Mesenchymal stem cell (in vitro differentiated cells and primary cell): ENCODE measurements around the gene GOT1.

Experiments
- DNase-seq: peaks from one replicate; pipeline ENCODE4 v3.0.0-alpha.2; 2013
- H2AFZ ChIP-seq: one replicate; pipeline ENCODE4 v1.6.1; 2013; ENCODE audit warnings: low read depth, mild to moderate bottlenecking, control low read depth, inconsistent platforms, low read length, moderate library complexity
- H2AK5ac ChIP-seq: 2 replicates; pipeline ENCODE4 v1.6.1; 2013; ENCODE audit warnings: low read length, moderate library complexity, mild to moderate bottlenecking, inconsistent platforms; ENCODE audit not compliant: severe bottlenecking
- H2BK120ac ChIP-seq: one replicate; pipeline ENCODE4 v1.6.1; 2013; ENCODE audit warnings: low read depth, mild to moderate bottlenecking, inconsistent platforms, low read length, moderate library complexity
- H2BK12ac ChIP-seq, 2 experiments: one replicate each; pipeline ENCODE4 v1.6.1; 2013; ENCODE audit warnings: inconsistent platforms in 2 of 2, low read length in 2 of 2, mild to moderate bottlenecking in 2 of 2, moderate library complexity in 2 of 2, control low read depth in 1 of 2
- H2BK15ac ChIP-seq: one replicate; pipeline ENCODE4 v1.6.1; 2013; ENCODE audit warnings: mild to moderate bottlenecking, low read depth, inconsistent platforms; ENCODE audit not compliant: poor library complexity, severe bottlenecking
- H2BK5ac ChIP-seq: 2 replicates; pipeline ENCODE4 v1.6.1; 2013; ENCODE audit warnings: low read depth, mild to moderate bottlenecking, low read length, control low read depth, inconsistent platforms; ENCODE audit not compliant: poor library complexity, severe bottlenecking
- H3K14ac ChIP-seq, 2 experiments: one replicate each; pipeline ENCODE4 v1.6.1; 2013; ENCODE audit warnings: inconsistent platforms in 2 of 2, low read length in 2 of 2, control low read depth in 1 of 2, mild to moderate bottlenecking in 1 of 2, moderate library complexity in 1 of 2
- H3K18ac ChIP-seq, 2 experiments: one replicate each; pipeline ENCODE4 v1.6.1; 2013; ENCODE audit warnings: inconsistent platforms in 2 of 2, low read length in 2 of 2, control low read depth in 1 of 2, low read depth in 1 of 2, mild to moderate bottlenecking in 1 of 2
- H3K23ac ChIP-seq, 2 experiments: one replicate each; pipeline ENCODE4 v1.6.1; 2013; ENCODE audit warnings: inconsistent platforms in 2 of 2, low read length in 2 of 2, mild to moderate bottlenecking in 2 of 2, moderate library complexity in 2 of 2, control low read depth in 1 of 2
- H3K27ac ChIP-seq: 2 replicates; pipeline ENCODE4 v1.5.1; 2013; ENCODE audit warnings: mild to moderate bottlenecking, moderate library complexity, low read length, control low read depth, inconsistent platforms; ENCODE audit not compliant: poor library complexity, severe bottlenecking
- H3K27me3 ChIP-seq, 2 experiments: 2 replicates each; pipeline versions ENCODE4 v1.6.1 to v1.7.0; 2013; ENCODE audit warnings: low read length in 2 of 2, mild to moderate bottlenecking in 2 of 2, moderate library complexity in 2 of 2, control low read depth in 1 of 2, inconsistent platforms in 1 of 2; ENCODE audit not compliant: control insufficient read depth in 1 of 2, insufficient read depth in 1 of 2
- H3K36me3 ChIP-seq, 2 experiments: 2 replicates each; pipeline versions ENCODE4 v1.6.1 to v1.7.0; 2013; ENCODE audit warnings: low read length in 2 of 2, control low read depth in 1 of 2, inconsistent platforms in 1 of 2, low read depth in 1 of 2, mild to moderate bottlenecking in 1 of 2; ENCODE audit not compliant: insufficient read depth in 2 of 2, control insufficient read depth in 1 of 2
- H3K4ac ChIP-seq, 2 experiments: one replicate each; pipeline ENCODE4 v1.6.1; 2013; ENCODE audit warnings: inconsistent platforms in 2 of 2, low read length in 2 of 2, mild to moderate bottlenecking in 2 of 2, moderate library complexity in 2 of 2, control low read depth in 1 of 2, low read depth in 1 of 2
- H3K4me1 ChIP-seq: 2 replicates; pipeline ENCODE4 v1.6.1; 2013; ENCODE audit warnings: low read depth, low read length, control low read depth; ENCODE audit not compliant: control insufficient read depth, insufficient read depth
- H3K4me2 ChIP-seq: 2 replicates; pipeline ENCODE4 v1.6.1; 2013; ENCODE audit warnings: low read length, mild to moderate bottlenecking, inconsistent platforms; ENCODE audit not compliant: poor library complexity, severe bottlenecking
- H3K4me3 ChIP-seq, 2 experiments: 2 replicates each; pipeline versions ENCODE4 v1.5.1 to v1.7.0; 2013; ENCODE audit warnings: low read length in 2 of 2, mild to moderate bottlenecking in 2 of 2, control low read depth in 1 of 2, low read depth in 1 of 2; ENCODE audit not compliant: insufficient read depth in 1 of 2
- H3K79me1 ChIP-seq: replicated peaks from 2 replicates; pipeline ENCODE4 v1.6.1; 2013; ENCODE audit warnings: mild to moderate bottlenecking, control low read depth, low read length, inconsistent platforms; ENCODE audit not compliant: poor library complexity, severe bottlenecking
- H3K9ac ChIP-seq: 2 replicates; pipeline ENCODE4 v1.7.0; 2013; ENCODE audit warnings: mild to moderate bottlenecking, low read length, moderate library complexity
- H3K9me3 ChIP-seq: 2 replicates; pipeline ENCODE4 v1.7.0; 2013; ENCODE audit warnings: mild to moderate bottlenecking, low read length; ENCODE audit not compliant: control insufficient read depth
- H4K8ac ChIP-seq: one replicate; pipeline ENCODE4 v1.6.1; 2013; ENCODE audit warnings: inconsistent platforms, mild to moderate bottlenecking, low read length, moderate library complexity
- H4K91ac ChIP-seq: one replicate; pipeline ENCODE4 v1.6.1; 2013; ENCODE audit warnings: mild to moderate bottlenecking, low read length, inconsistent platforms
- WGBS: methylation state at CpG from one replicate; pipeline ENCODE4 v1.1.7; 2013; ENCODE audit warnings: mixed read lengths; 5-methylcytosine and 5-hydroxymethylcytosine counted together

Gene GOT1

DNA sequence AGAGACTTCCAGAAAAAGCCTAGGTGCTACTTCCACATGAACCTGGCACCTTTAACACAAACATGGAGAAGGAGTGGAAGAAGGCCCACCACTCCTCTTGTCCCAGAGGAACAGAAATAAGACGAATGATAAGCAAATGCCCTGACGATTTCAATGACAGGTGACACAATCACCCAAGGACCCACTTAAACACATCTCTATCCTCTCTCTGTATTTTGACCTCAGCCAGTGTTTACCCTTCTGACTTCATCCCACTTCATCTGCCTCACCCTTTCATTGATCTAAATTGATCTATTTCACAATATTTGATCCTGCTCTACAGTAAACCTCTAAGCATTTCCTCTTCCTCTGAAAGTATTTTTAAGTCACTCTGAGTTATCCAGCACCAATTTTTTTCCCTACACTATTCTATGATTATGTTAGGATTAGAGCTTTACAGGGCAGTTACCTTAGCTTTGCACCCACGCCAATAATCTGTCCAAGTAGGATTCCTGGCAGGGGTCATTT is 9.1 kb downstream of the GOT1 start:
- peaks cover 8 to 38% of the 10 kb centered on the region in 2 experiments for H3K36me3 ChIP-seq
- H3K4me1 ChIP-seq, result no peaks in the 10 kb centered on the region
- no peak overlapping the region for H2BK120ac ChIP-seq
- no peaks in the 10 kb centered on the region for H3K27me3 ChIP-seq
- H2AK5ac ChIP-seq, result no peak overlapping the region
- no peak overlapping the region for H3K18ac ChIP-seq
- H3K4me3 ChIP-seq, result no peak overlapping the region
- no peak for DNase-seq
- no peak overlapping the region for H4K8ac ChIP-seq
- no peak overlapping the region for H3K4ac ChIP-seq
- H2BK15ac ChIP-seq, result no peak overlapping the region
- no peaks in the 10 kb centered on the region for H3K9me3 ChIP-seq
- H3K27ac ChIP-seq, result no peak overlapping the region
- no peak overlapping the region for H3K9ac ChIP-seq
- peaks cover 35% of the 10 kb centered on the region for H3K79me1 ChIP-seq
- H2AFZ ChIP-seq, result no peak overlapping the region
- H2BK12ac ChIP-seq, result no peak overlapping the region
- WGBS, result 96% methylated on average over 3 of the region's 3 CpGs
- H3K4me2 ChIP-seq, result no peak overlapping the region
- no peak overlapping the region for H2BK5ac ChIP-seq
- no peak overlapping the region for H4K91ac ChIP-seq
- no peak overlapping the region for H3K23ac ChIP-seq
- H3K14ac ChIP-seq, result no peak overlapping the region

DNA sequence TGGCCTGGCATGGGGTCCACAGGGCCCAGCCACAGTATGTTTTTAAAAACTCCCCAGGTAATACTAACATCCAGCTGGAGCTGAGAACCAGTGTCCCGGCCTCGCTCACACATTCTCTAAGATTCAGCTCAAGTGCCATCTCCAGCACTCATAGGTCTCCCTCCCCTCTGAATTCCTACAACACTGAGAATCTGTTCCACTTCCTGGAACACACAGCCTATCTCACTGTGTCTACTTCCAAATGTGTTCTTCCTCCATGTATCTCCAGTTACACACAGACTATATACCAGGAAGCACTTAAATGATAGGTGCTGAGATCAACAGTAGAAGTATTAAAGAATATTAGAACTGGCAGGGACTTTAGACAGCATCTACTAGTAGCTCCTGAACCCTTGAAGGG is 10.7 kb downstream of the GOT1 start:
- H3K27ac ChIP-seq, result no peak overlapping the region
- H2BK12ac ChIP-seq, result no peak overlapping the region
- WGBS, result 97% methylated on average over 2 of the region's 2 CpGs
- peaks cover 25% of the 10 kb centered on the region for H3K79me1 ChIP-seq
- H2BK5ac ChIP-seq, result no peak overlapping the region
- no peak overlapping the region for H4K91ac ChIP-seq
- no peak overlapping the region for H3K4me3 ChIP-seq
- H3K9me3 ChIP-seq, result no peaks in the 10 kb centered on the region
- H3K14ac ChIP-seq, result no peak overlapping the region
- no peak overlapping the region for H2AFZ ChIP-seq
- H3K18ac ChIP-seq, result no peak overlapping the region
- H3K4ac ChIP-seq, result no peak overlapping the region
- H3K27me3 ChIP-seq, result no peaks in the 10 kb centered on the region
- no peaks in the 10 kb centered on the region for H3K4me1 ChIP-seq
- H3K4me2 ChIP-seq, result no peak overlapping the region
- no peak overlapping the region for H3K9ac ChIP-seq
- no peak overlapping the region for H2AK5ac ChIP-seq
- no peak for DNase-seq
- no peak overlapping the region for H4K8ac ChIP-seq
- no peak overlapping the region for H2BK120ac ChIP-seq
- H3K36me3 ChIP-seq, result peaks cover 8 to 27% of the 10 kb centered on the region in 2 experiments
- H2BK15ac ChIP-seq, result no peak overlapping the region
- H3K23ac ChIP-seq, result no peak overlapping the region

DNA sequence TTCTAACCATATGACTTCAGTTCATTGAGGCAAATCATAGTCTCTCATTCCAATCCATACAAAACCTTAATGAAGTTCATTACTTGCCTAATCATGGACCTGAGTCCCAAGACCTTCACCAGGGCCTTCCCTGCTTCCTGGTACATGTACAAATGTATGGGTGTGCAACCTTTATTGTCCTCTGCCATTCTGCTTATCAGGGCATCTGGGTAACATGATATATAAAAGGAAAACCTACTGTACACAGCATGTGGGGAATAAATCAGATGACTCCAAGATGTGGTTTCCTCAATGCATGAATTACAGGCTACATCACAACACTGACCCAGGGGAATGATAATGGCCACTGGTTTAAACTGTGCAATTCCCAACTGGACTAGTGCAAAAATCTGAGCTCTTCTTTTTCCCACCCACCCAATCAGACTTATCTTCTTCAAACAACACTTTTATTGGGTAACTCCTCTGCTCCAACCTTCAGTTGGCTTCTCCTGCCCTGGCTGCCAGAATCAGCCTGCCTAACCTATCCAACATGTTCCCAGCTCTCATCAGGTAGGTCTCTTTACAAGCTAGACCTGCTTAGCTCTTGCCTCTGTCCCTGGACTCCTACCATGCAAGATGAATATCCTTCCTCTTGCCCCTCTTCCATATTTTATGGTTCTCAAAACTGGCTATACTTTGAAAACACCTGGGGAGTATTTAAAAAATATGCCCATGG is 11.4 kb downstream of the GOT1 start:
- Histone ChIP-seq H2AFZ (no peak overlapping the region), H3K4ac (no peak overlapping the region), H3K27me3 (no peaks in the 10 kb centered on the region)

DNA sequence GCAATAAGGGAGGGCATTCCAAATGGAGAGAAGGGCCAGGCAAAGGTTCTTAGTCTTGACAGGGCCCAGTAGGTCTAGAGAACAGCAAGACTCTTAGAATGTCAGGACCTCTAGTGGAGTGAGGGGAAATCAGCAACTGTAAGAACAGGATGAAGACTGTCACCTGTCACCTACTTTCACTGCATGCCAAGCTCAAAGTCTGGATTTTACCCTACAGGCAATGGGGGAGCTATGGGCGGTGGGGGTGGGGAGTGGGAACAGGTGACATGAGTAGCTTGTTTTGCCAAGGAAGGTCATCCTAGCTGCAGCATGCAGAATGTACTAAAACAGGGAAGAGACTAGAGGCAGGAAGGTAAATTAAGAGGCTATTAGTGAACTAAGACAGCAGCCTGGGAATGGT is 18.3 kb downstream of the GOT1 start:
- H3K4me2 ChIP-seq, result no peak overlapping the region
- no peak overlapping the region for H3K4me3 ChIP-seq
- H3K14ac ChIP-seq, result no peak overlapping the region
- H2BK120ac ChIP-seq, result no peak overlapping the region
- no peak overlapping the region for H2BK12ac ChIP-seq
- H3K23ac ChIP-seq, result no peak overlapping the region
- H3K27ac ChIP-seq, result no peak overlapping the region
- H3K36me3 ChIP-seq, result peaks cover 0 to 3% of the 10 kb centered on the region in 2 experiments
- no peaks in the 10 kb centered on the region for H3K4me1 ChIP-seq
- no peak overlapping the region for H2BK5ac ChIP-seq
- H3K27me3 ChIP-seq, result no peaks in the 10 kb centered on the region
- H3K79me1 ChIP-seq, result peaks cover 17% of the 10 kb centered on the region
- H4K91ac ChIP-seq, result no peak overlapping the region
- DNase-seq, result no peak
- H3K18ac ChIP-seq, result no peak overlapping the region
- H4K8ac ChIP-seq, result no peak overlapping the region
- H2AFZ ChIP-seq, result no peak overlapping the region
- H3K4ac ChIP-seq, result no peak overlapping the region
- H2BK15ac ChIP-seq, result no peak overlapping the region
- H2AK5ac ChIP-seq, result no peak overlapping the region
- no peaks in the 10 kb centered on the region for H3K9me3 ChIP-seq
- H3K9ac ChIP-seq, result no peak overlapping the region
- 87% methylated on average over 1 of the region's 1 CpG for WGBS

More for the DNA sequence above, 11.4 kb downstream of the GOT1 start:
- Histone ChIP-seq H3K14ac (no peak overlapping the region), H2BK5ac (no peak overlapping the region), H3K36me3 (peaks cover 8 to 27% of the 10 kb centered on the region in 2 experiments), H2AK5ac (no peak overlapping the region), H2BK15ac (no peak overlapping the region), H3K4me1 (no peaks in the 10 kb centered on the region), H3K27ac (no peak overlapping the region), H4K91ac (no peak overlapping the region), H3K18ac (no peak overlapping the region), H2BK12ac (no peak overlapping the region), H3K9ac (no peak overlapping the region), H4K8ac (no peak overlapping the region), H3K4me2 (no peak overlapping the region), H3K9me3 (no peaks in the 10 kb centered on the region), H3K79me1 (peaks cover 23% of the 10 kb centered on the region), H2BK120ac (no peak overlapping the region), H3K23ac (no peak overlapping the region), H3K4me3 (no peak overlapping the region)
- no peak for DNase-seq
